ENCODE measurements around the gene NCLN. TPM values are rescaled to one million over a fixed set of nuclear protein-coding genes. Genes with fewer than 3 reads are reported as not detected.
"Not testable (repeated sequence)": the region's sequence is repeated elsewhere in the genome, so short reads cannot be mapped to it uniquely, and the experiment has no call there.

NCLN gene
- total RNA-seq, 1 donor from 2014 or later, result 13.9 TPM

DNA sequence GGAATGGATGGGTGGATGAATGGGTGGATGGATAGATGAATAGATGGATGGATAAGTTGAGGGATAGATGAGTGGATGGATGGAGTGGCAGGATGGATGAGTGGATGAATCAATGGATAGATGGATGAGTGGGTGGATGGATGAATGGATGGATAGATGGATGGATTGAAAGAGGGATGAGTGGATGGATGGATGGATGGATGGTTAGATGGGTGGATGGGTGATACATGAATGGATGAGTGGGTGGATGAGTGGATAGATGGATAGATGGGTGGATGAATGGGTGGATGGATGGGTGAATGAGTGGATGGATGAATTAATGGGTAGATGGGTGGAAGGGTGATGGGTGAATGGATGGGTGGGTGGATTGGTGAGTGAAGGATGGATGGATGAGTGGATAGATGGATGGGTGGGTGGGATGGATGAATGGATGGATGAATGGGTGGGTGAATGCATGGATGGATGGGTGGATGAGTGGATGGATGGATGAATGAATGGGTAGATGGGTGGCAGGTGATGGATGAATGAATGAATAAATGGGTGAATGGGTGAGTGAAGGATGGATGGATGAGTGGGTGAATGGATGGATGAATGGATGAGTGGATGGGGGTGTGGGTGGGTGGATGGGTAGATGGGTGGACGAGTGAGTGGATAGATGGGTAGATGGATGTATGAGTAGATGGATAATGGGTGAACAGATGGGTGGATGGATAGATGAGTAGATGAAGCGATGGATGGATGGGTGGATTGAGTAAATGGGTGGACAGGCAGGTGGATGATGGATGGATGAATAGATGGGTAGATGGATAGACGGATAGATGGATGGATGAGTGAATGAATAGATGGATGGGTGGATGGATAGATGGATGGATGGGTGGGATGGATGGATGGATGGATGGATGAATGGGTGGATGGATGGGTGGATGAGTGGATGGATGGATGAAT lies 32.2 kb upstream of the NCLN start:
- FAIRE-seq, result no peak
- DNase-seq (ENCODE audit: low spot score in 2 of 2), result no peak

DNA sequence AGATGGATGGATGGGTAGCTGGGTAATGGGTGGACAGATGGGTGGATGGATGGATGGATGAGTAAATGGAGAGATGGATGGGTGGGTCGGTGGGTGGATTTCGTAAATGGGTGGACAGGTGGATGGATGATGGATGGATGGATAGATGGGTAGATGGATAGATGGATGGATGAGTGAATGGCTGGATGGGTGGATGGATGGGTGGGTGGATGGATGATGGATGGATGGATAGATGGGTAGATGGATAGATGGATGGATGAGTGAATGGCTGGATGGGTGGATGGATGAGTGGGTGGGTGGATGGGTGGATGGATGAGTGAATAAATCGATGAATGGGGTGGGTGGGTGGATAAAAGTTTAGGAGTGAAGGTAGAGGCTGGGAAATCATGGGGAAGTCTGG lies 31.3 kb upstream of the NCLN start:
- not testable (repeated sequence) for FAIRE-seq; DNase-seq (ENCODE audit: low spot score in 2 of 2)

DNA sequence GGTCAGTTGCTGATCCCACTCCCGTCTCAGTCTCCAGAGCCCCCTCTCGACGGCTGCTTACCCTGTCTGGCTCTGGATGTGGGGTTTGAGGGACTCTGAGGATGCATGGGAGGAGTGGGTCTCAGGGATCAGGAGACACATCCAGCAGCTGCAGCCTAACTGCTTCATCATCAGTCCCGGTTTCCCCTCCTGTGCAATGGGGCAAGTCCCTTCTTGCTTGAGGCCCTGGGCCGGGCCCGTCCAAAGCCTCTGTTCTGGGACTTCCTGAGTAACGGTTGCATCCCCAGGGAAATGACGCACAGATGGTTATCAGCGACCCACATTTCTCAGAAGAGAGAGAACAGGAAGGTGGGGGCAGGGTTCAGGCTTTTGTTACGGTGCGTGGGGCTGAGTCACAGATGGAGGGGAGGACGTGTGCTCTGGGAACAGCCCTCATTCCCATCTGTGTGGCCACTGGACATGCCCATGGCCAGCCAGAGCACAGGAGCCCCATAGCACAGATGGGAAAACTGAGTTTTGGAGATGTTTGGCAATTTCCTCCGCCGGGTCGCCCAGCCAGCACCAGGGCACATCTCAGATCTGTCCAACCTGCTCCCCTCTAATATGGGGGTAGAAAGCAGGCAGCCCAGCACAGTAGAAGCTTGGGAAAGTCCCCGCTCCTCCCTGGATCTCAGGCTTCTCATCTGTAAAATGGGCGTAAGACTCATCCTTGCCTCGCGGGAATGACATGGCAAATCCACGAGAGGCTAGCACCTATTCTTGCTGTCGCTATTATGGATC lies 30.6 kb upstream of the NCLN start:
- FAIRE-seq (no peak), DNase-seq (ENCODE audit: low spot score in 2 of 2) (no peak)

DNA sequence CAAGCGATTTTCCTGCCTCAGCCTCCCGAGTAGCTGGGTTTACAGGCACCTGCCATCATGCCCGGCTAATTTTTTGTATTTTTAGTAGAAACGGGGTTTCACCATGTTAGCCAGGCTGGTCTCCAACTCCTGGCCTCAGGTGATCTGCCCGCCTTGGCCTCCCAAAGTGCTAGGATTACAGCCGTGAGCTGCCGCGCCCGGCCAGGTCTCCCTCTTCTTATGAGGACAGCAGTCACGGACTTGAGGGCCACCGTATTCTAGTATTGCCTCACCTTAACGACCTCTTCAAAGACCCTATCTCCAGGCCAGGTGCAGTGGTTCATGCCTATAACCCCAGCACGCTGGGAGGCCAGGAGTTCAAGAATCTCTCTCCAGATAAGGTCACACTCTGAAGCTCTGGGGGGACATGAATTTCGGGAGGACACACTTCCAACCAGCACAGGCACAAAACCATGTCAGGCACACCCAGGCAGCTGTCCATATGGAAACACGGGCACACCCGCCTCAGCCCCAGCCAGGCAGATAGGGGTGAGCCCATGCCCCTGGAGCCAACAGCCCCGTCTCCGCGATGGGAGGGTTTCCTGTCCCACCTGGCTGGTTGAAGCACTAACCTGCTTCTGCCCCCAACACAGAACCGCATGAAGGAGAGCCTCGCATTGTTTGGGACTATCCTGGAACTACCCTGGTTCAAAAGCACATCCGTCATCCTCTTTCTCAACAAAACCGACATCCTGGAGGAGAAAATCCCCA lies 28.5 kb upstream of the NCLN start:
- DNase-seq (ENCODE audit: low spot score in 2 of 2), result no peak
- FAIRE-seq, result no peak

DNA sequence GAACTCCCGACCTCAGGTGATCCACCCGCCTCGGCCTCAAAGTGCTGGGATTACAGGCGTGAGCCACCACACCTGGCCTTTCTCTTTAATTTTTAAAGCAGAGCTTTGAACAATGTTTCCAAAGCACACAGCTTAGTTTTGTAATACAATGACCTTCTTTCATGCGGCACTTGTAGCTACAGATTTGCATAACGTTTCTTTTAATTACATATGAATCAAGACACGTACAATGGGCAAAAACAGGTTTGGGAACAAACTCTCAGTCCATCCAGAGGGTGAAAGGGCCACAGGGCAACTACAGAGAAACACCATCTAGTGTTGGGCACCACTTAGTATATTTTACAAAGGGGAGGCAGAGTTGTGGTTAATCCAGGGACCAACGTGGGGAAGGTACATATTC lies 26.2 kb upstream of the NCLN start:
- DNase-seq (ENCODE audit: low spot score in 2 of 2) (no peak), FAIRE-seq (no peak)

DNA sequence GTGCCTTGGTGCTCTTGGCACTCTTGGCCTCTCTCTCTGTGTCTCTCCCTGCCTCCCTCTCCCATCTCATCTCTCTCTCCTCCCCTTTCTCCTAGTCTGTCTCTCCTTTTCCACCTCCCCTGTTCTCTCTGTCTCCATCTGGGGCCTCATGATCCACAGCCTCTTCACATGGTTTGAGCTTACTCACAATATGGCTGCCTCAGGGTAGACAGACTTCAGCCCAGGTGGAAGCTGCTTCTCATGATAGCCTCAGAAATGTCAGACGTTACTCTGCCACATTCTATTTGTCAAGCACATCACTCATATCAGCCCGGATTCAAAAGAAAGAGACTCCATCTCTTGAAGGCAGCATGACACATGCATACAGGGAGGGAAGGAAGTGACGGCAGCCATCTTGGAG lies 25.5 kb upstream of the NCLN start:
- FAIRE-seq (no peak), DNase-seq (ENCODE audit: low spot score in 2 of 2) (no peak)

DNA sequence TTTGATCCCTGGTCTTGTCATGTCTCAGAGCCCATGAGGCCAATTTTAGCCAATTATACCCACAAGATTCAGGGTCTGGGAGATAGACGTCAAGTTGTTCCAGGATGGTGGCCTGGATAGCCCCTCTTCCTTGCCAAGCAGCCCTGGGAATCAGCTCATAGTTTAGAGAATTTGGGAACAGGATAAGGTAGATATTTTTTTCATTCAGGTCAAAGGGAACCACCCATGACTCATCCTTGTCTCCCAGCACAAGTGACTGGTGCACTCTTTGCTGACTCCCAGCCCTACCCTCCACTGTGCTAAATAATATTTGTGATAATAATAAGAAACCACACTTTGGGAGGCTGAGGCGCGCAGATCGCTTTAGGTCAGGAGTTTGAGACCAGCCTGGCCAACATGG lies 24.3 kb upstream of the NCLN start:
- DNase-seq (ENCODE audit: low spot score in 2 of 2) (no peak), FAIRE-seq (no peak)

DNA sequence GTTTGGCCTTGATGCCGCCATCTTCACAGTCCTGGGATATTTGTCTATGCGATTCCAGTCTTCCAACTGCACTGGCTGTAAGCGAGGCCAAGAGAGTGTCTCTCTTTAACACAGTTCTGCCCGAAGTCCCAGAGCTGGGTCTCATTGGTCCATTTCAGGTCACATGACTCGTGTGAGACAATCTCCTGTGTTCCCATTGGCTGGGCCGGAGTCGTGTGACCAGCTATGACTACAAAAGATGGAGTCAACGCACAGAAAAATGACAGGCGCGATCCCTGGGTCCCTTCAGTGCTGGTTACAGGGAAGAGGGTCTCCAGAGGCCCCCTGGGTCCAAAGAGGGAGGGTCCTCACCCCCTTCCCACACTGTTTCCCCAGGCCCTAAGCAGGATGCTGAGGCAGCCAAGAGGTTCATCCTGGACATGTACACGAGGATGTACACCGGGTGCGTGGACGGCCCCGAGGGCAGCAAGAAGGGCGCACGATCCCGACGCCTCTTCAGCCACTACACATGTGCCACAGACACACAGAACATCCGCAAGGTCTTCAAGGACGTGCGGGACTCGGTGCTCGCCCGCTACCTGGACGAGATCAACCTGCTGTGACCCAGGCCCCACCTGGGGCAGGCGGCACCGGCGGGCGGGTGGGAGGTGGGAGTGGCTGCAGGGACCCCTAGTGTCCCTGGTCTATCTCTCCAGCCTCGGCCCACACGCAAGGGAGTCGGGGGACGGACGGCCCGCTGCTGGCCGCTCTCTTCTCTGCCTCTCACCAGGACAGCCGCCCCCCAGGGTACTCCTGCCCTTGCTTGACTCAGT lies 23.1 kb upstream of the NCLN start:
- FAIRE-seq, result no peak
- no peak for DNase-seq (ENCODE audit: low spot score in 2 of 2)

DNA sequence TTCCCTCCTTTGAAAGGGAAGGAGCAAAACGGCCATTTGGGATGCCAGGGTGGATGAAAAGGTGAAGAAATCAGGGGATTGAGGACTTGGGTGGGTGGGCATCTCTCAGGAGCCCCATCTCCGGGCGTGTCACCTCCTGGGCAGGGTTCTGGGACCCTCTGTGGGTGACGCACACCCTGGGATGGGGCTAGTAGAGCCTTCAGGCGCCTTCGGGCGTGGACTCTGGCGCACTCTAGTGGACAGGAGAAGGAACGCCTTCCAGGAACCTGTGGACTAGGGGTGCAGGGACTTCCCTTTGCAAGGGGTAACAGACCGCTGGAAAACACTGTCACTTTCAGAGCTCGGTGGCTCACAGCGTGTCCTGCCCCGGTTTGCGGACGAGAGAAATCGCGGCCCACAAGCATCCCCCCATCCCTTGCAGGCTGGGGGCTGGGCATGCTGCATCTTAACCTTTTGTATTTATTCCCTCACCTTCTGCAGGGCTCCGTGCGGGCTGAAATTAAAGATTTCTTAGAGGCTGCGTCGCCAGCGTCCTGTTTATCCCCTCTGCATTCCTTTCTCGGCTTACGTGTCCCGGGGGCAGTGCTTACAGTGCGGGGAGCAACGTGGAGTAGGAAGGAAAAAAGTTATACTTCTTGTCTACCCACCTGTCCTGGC lies 22.4 kb upstream of the NCLN start:
- DNase-seq (ENCODE audit: low spot score in 2 of 2) (peak; percentile 75 to 90), FAIRE-seq (no peak)

DNA sequence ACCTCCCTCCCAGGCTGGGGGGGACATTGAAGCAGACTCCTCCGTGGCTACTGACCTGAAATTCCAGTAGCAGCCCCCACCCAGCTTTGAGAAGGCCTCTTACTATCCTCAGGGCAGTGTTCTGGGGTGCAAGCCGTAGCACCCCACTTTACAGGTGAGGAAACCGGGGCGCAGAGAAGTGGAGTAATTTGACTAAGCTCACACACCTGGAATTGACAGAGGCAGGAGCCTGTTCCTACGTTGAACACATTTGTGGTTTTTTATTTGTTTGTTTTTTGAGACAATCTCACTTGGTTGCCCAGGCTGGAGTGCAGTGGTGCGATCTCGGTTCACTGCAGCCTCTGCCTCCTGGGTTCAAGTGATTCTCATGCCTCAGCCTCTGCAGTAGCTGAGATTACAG lies 21.8 kb upstream of the NCLN start:
- FAIRE-seq (no peak), DNase-seq (ENCODE audit: low spot score in 2 of 2) (no peak)

DNA sequence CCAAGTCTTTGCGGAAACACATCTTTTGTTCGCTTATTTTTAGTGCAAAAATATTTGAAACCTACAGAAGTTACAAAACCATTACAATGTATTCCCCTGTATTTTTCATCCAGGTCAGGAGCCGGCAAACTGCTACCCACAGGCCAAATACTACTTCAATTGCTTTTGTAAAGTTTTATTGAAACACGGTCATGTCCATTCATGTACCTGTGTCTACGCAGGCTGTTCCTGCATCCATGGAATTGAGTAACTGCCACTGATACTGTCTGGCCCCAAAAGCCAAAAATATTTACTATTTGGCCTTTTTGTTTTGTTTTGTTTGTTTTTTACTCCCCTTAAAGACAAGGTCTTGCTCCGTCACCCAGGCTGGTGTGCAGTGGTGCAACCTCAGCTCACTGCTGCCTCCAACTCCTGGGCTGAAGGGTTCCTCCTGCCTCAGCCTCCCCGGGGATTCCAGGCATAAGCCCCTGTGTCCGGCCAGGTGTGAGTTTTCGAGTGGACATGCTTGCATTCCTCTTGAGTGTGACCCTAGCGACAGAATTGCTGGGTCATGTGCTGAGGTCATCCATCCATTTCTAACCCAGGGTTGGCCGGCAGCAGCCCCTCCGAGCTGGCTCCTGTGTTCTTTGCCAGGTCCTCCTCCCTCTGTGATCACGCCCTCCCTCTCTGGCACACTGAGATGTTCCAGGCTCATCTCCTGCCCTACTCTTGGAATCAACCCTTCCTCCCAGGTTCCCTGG lies 18.0 kb upstream of the NCLN start:
- FAIRE-seq, result no peak
- DNase-seq (ENCODE audit: low spot score in 2 of 2), result no peak

DNA sequence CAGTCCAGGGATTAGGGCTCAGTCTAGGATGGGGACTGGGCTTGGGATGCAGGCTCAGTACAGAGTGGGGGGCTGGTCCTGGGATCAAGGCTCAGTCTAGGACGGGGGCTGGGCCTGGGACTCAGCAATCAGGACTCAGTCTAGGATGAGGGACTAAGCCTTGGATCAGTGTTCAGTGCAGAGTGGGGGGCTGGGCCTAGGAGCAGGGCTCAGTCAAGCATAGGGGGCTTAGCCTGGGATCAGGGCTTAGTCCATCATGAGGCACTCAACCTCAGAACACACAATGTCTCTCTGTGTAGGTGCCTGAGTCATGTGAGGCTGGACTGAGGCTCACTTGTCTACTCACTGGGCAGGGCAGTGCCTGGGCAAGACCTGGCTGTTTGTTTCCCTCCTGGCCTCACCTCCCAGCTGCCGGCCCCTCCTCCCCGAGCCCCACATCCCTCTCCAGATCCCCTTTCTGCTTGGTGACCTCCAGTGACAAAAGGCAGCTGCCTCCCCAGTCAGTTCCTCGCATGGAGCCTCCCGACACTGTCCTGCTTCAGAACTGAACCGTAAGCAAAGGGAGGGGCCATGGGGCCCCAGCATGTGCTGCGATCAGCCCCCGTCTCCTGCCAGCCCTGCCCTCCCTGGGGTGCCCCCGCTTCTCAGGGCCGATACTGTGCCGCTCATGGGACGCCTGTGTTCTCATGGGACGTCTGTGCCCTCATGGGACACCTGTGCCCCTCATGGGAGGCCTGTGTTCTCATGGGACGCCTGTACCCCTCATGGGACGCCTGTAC lies 13.6 kb upstream of the NCLN start:
- no peak for FAIRE-seq
- no peak for DNase-seq (ENCODE audit: low spot score in 2 of 2)

DNA sequence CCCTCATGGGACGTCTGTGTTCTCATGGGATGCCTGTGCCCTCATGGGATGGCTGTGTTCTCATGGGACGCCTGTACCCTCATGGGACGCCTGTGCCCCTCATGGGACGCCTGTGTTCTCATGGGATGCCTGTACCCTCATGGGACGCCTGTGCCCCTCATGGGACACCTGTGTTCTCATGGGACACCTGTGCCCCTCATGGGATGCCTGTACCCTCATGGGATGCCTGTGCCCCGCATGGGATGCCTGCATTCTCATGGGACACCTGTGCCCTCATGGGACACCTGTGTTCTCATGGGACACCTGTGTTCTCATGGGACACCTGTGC lies 13.1 kb upstream of the NCLN start:
- not testable (repeated sequence) for FAIRE-seq; DNase-seq (ENCODE audit: low spot score in 2 of 2)

DNA sequence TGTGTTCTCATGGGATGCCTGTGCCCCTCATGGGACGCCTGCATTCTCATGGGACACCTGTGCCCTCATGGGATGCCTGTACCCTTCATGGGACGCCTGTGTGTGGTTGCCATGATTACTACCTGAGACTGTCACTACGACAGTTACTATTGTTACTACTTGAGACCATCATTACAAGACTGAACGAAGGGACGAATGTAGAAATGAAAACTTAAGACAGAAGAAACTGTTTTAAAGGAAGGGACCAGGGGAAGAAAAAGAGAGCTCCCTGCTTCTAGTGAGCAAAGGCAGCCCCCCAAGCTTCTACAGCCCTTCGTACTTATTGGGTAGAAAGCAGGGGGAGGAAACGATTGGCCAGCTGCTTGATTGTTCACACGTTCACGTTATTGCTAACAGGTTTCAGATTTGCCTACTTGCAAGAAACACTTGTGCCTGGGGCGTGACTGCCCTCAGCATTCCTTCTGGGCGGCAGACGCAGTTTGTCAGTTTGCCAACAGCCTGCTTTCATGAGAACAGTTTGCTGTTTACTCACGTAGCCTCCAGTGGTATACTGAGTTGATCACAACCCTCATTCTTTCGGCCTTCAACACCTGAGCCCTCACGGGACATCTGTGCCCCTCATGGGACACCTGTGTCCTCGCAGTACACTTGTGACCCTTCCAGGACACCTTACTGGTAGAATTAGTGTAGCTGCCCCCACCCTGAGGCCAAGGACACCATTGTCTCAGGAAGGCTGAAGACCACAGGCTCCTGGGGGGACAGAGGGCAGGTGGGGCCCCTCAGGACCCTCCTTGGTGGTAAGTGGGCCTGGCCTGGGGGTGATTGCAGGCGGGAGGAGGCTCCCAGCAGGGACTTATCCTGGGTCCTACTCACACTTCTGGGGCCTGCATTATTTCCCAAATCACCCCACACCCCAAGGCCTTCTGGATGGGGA lies 9.7 kb upstream of the NCLN start:
- FAIRE-seq (no peak), DNase-seq (ENCODE audit: low spot score in 2 of 2) (no peak)

DNA sequence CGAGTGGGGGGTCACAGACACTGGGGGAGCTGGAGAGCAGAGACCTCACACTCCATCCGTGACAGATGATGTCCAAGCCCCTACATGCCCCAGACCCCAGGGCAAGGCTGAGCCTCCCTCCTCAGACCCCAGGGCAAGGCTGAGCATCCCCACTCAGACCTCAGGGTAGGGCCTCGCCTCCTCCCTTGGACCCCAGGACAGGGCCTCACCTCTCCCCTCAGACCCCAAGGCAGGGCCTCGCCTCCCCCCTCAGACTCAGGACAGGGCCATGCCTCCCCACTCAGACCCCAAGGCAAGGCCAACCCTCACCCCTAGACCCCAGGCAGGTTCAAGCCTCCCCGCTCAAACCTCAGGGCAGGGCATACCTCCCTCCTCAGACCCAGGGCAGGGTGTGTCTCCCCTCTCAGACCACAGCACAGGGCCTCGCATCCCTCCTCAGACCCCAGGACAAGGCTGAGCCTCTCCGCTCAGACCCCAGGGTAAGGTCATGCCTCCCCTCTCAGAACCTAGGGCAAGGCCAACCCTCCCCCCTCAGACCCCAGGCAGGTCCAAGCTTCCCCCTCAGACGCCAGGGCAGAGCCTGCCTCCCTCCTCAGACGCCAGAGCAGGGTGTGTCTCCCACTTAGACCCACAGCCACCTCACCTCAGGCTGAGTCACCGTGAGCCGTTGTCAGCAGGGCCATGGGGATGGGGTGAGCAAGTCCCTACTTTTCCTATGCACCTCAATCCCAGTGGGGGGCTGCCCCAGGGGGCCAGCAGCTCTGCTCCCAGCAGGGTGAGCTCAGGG lies 8.8 kb upstream of the NCLN start:
- no peak for DNase-seq (ENCODE audit: low spot score in 2 of 2)
- no peak for FAIRE-seq

DNA sequence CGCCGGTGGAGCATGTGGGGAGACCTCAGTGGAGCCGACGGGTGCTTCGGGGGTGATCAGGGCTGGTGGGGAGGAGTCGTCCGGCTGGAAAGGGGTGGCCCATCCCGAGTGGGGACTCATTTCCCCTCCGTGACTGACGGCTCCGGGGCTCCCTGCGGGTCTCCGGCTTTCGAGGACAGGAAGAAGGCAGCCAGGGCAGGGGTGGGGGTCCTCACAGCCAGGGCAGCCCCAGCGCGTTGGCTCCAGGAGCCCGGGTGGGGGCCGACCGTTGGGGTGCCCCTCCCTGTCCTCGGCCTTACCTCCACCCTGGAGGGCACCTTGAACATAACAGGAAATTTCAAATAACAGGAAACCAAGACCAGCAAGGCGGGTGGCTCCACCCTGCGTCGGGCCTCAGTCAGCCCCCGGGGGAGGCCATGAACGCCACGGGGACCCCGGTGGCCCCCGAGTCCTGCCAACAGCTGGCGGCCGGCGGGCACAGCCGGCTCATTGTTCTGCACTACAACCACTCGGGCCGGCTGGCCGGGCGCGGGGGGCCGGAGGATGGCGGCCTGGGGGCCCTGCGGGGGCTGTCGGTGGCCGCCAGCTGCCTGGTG lies 7.3 kb upstream of the NCLN start, which contains the start of gene S1PR4:
TSS of gene S1PR4 (plus strand) at position 393 of the 596 bp plus-strand sequence. CDS start at position 417, 24 bp downstream.
- DNase-seq (ENCODE audit: low spot score in 2 of 2) (no peak), FAIRE-seq (no peak)

Data from frontal cortex (tissue), 4 donors.